Testis (tissue), 3 donors: ENCODE results near the gene CACTIN. TPM values are rescaled to one million over a fixed set of nuclear protein-coding genes. Genes with fewer than 3 reads are reported as not detected.

ENCODE experiments used
- DNase-seq: peaks from one replicate; pipeline ENCODE4 v3.0.0-alpha.2; 2019
- H3K27ac ChIP-seq, 2 donors: fragments of 200-600 bp; sonication (generic); one replicate each; pipeline ENCODE4 v1.5.1; 2019
- H3K27me3 ChIP-seq: fragments of 200-600 bp; sonication (generic); one replicate; pipeline ENCODE4 v1.5.1; 2019
- H3K36me3 ChIP-seq: fragments of 200-600 bp; sonication (generic); one replicate; pipeline ENCODE4 v1.5.1; 2017; ENCODE audit warnings: low read depth; ENCODE audit errors: missing control alignments
- H3K4me1 ChIP-seq: fragments of 200-600 bp; sonication (generic); one replicate; pipeline ENCODE4 v1.5.1; 2019
- H3K4me3 ChIP-seq, 2 donors: fragments of 200-600 bp; sonication (generic); one replicate each; pipeline ENCODE4 v1.5.1; 2017 to 2019
- H3K9me3 ChIP-seq: fragments of 200-600 bp; sonication (generic); one replicate; pipeline ENCODE4 v1.5.1; 2017
- CTCF ChIP-seq, 3 experiments: fragments of 450-650 bp in 2 of 3; fragments of 200-600 bp in 1 of 3; sonication (generic) in 1 of 3; IDR thresholded peaks; one replicate each; pipeline ENCODE4 v1.5.1; 2016 to 2019; ENCODE audit warnings: antibody characterized with exemption in 3 of 3, mild to moderate bottlenecking in 2 of 3, moderate library complexity in 1 of 3
- POLR2A ChIP-seq: fragments of 450-650 bp; IDR thresholded peaks from one replicate; pipeline ENCODE4 v1.6.1; 2017; ENCODE audit warnings: antibody characterized with exemption, mild to moderate bottlenecking, moderate library complexity
- WGBS, 2 donors: methylation state at CpG; one replicate each; pipeline ENCODE4 v1.1.5; 2018; 5-methylcytosine and 5-hydroxymethylcytosine counted together
- intact Hi-C: fragments of 100-400 bp; cut with DNase I; formaldehyde crosslinking; loops from one replicate; pipeline ENCODE4 v1.15.1; 2023; ENCODE audit warnings: low total_unique reads
- polyA plus RNA-seq: library from polyadenylated mRNA; stranded (reverse); fragments of 350-450 nt; fragmentation: Illumina TruSeq; extraction: RNeasy Lipid Tissue Mini Kit (QIAGEN cat#74804); gene quantifications from one replicate; pipeline ENCODE4 v1.2.3, GENCODE V29; 2014; ENCODE audit warnings: low read depth, low replicate concordance; ENCODE audit not compliant: insufficient read depth
- total RNA-seq, 2 donors: library from RNA; depleted of rRNA; stranded (reverse); fragments of >200 nt; gene quantifications; one replicate each; pipeline ENCODE4 v1.2.3, GENCODE V29; 2016

The CACTIN gene
- total and polyA plus RNA-seq, 3 donors from 2014 or later: 26.9 to 57.5 (median 52.8) TPM

GRCh38 chr19:3589949-3590348 lies 36.6 kb downstream of the CACTIN start:
- H3K4me3 ChIP-seq: no peak overlapping the region
- no peaks in the 10 kb centered on the region for H3K4me1 ChIP-seq
- H3K27me3 ChIP-seq: no peaks in the 10 kb centered on the region
- no peak overlapping the region for H3K27ac ChIP-seq
- WGBS, 2 donors: 93 to 94% methylated on average over 13 to 22 of the region's 22 CpGs
- no peaks in the 10 kb centered on the region for H3K9me3 ChIP-seq
- TF ChIP-seq CTCF (IDR thresholded peaks at IDR 0.05): no peak
- DNase-seq: no peak
- intact Hi-C loops: no loop called here
- H3K36me3 ChIP-seq: no peaks in the 10 kb centered on the region

- no peak overlapping the region for H3K4me3 ChIP-seq
- H3K27ac ChIP-seq: no peak overlapping the region
- TF ChIP-seq CTCF (IDR thresholded peaks at IDR 0.05) (no peak), POLR2A (no peak)
- H3K36me3 ChIP-seq: no peaks in the 10 kb centered on the region
- H3K27me3 ChIP-seq: no peaks in the 10 kb centered on the region
- DNase-seq: no peak
- H3K9me3 ChIP-seq: no peaks in the 10 kb centered on the region
- intact Hi-C loops: no loop called here
- H3K4me1 ChIP-seq: no peaks in the 10 kb centered on the region
- 88% methylated on average over 11 of the region's 11 CpGs for WGBS, 2 donors
Measured at GRCh38 chr19:3589439-3589838, 37.2 kb downstream of the CACTIN start.

- H3K4me3 ChIP-seq: no peak overlapping the region
- TF ChIP-seq POLR2A (no peak), CTCF (IDR thresholded peaks at IDR 0.05) (no peak)
- H3K27ac ChIP-seq: no peak overlapping the region
- no peak for DNase-seq
- WGBS, 2 donors: 43 to 52% methylated on average over 12 to 30 of the region's 31 CpGs
- intact Hi-C loops: no loop called here
- H3K36me3 ChIP-seq: no peaks in the 10 kb centered on the region
- no peaks in the 10 kb centered on the region for H3K4me1 ChIP-seq
- H3K9me3 ChIP-seq: no peaks in the 10 kb centered on the region
- no peaks in the 10 kb centered on the region for H3K27me3 ChIP-seq
Measured at GRCh38 chr19:3586707-3587346, 39.8 kb downstream of the CACTIN start.

- no peak for DNase-seq
- no peaks in the 10 kb centered on the region for H3K4me1 ChIP-seq
- no peaks in the 10 kb centered on the region for H3K27me3 ChIP-seq
- H3K4me3 ChIP-seq: no peak overlapping the region
- intact Hi-C loops: no loop called here
- H3K27ac ChIP-seq: no peak overlapping the region
- H3K36me3 ChIP-seq: no peaks in the 10 kb centered on the region
- no peak for TF ChIP-seq POLR2A
- TF ChIP-seq CTCF (IDR thresholded peaks at IDR 0.05): peak in 2 of 3 experiments; percentile 27 to 54
- WGBS, 2 donors: 25% methylated on average over 16 of the region's 16 CpGs; no CpG with 5 or more reads in 1 of the 2 donors
- H3K9me3 ChIP-seq: no peaks in the 10 kb centered on the region
Measured at GRCh38 chr19:3586127-3586626, 40.4 kb downstream of the CACTIN start.
